ENCODE measurements around the gene GBE1.

- no peak for TF ChIP-seq POLR2A (IDR thresholded peaks at IDR 0.05)
- TF ChIP-seq CTCF (IDR thresholded peaks at IDR 0.05 in 4 of 5, conservative IDR thresholded peaks at IDR 0.05 in 1 of 5) = no peak
These were observed 20.7 kb downstream of the GBE1 start for GRCh38 chr3:81740731-81741130.

Data from gastrocnemius medialis (tissue), 4 donors.